Measurements from ENCODE around the gene ELOB. TPM values are rescaled to one million over a fixed set of nuclear protein-coding genes. Genes with fewer than 3 reads are reported as not detected.

The ELOB gene
- total RNA-seq, 1 donor from 2014 or later, result 192 TPM

- peak overlapping the region; percentile 80 for H3K4me3 Mint-ChIP-seq
Measured at GRCh38 chr16:2749936-2750335, 27.1 kb downstream of the ELOB start.

GRCh38 chr16:2749476-2749875 lies 27.6 kb downstream of the ELOB start:
- Mint-ChIP-seq H3K4me3 (no peak overlapping the region), H3K27ac (no peak overlapping the region), H3K27me3 (ENCODE audit: low read depth) (no peaks in the 10 kb centered on the region), H3K9me3 (no peaks in the 10 kb centered on the region), H3K4me1 (peaks cover 23% of the 10 kb centered on the region), H3K36me3 (no peaks in the 10 kb centered on the region)
- no peak for DNase-seq (ENCODE audit: low spot score in 2 of 2, unreplicated experiment in 2 of 2)
- TF ChIP-seq, protein P1, sequence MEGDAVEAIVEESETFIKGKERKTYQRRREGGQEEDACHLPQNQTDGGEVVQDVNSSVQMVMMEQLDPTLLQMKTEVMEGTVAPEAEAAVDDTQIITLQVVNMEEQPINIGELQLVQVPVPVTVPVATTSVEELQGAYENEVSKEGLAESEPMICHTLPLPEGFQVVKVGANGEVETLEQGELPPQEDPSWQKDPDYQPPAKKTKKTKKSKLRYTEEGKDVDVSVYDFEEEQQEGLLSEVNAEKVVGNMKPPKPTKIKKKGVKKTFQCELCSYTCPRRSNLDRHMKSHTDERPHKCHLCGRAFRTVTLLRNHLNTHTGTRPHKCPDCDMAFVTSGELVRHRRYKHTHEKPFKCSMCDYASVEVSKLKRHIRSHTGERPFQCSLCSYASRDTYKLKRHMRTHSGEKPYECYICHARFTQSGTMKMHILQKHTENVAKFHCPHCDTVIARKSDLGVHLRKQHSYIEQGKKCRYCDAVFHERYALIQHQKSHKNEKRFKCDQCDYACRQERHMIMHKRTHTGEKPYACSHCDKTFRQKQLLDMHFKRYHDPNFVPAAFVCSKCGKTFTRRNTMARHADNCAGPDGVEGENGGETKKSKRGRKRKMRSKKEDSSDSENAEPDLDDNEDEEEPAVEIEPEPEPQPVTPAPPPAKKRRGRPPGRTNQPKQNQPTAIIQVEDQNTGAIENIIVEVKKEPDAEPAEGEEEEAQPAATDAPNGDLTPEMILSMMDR (IDR thresholded peaks at IDR 0.05; ENCODE audit: unreplicated experiment), result no peak

More at GRCh38 chr16:2749936-2750335, 27.1 kb downstream of the ELOB start:
- peaks cover 28% of the 10 kb centered on the region for H3K4me1 Mint-ChIP-seq
- no peaks in the 10 kb centered on the region for H3K9me3 Mint-ChIP-seq
- DNase-seq (ENCODE audit: low spot score in 2 of 2, unreplicated experiment in 2 of 2), result no peak
- H3K36me3 Mint-ChIP-seq, result no peaks in the 10 kb centered on the region
- no peaks in the 10 kb centered on the region for H3K27me3 Mint-ChIP-seq (ENCODE audit: low read depth)
- peak overlapping the region; percentile 100 for H3K27ac Mint-ChIP-seq
- TF ChIP-seq, protein P1 (IDR thresholded peaks at IDR 0.05; ENCODE audit: unreplicated experiment), result no peak

- no peaks in the 10 kb centered on the region for H3K36me3 Mint-ChIP-seq
- DNase-seq (ENCODE audit: low spot score in 2 of 2, unreplicated experiment in 2 of 2), result no peak
- H3K4me3 Mint-ChIP-seq, result no peak overlapping the region
- TF ChIP-seq, protein P1 (IDR thresholded peaks at IDR 0.05; ENCODE audit: unreplicated experiment), result no peak
- peaks cover 18% of the 10 kb centered on the region for H3K4me1 Mint-ChIP-seq
- H3K27me3 Mint-ChIP-seq (ENCODE audit: low read depth), result no peaks in the 10 kb centered on the region
- no peak overlapping the region for H3K27ac Mint-ChIP-seq
- H3K9me3 Mint-ChIP-seq, result no peaks in the 10 kb centered on the region
Measured at GRCh38 chr16:2748757-2749455, 28.2 kb downstream of the ELOB start.

GRCh38 chr16:2745961-2746360 lies 31.1 kb downstream of the ELOB start:
- TF ChIP-seq, protein P1 (IDR thresholded peaks at IDR 0.05; ENCODE audit: unreplicated experiment), result no peak
- DNase-seq (ENCODE audit: low spot score in 2 of 2, unreplicated experiment in 2 of 2), result no peak
- Mint-ChIP-seq H3K9me3 (no peaks in the 10 kb centered on the region), H3K36me3 (no peaks in the 10 kb centered on the region), H3K27ac (no peak overlapping the region), H3K27me3 (ENCODE audit: low read depth) (no peaks in the 10 kb centered on the region), H3K4me3 (no peak overlapping the region), H3K4me1 (peaks cover 6% of the 10 kb centered on the region)

GRCh38 chr16:2745116-2745890 lies 31.8 kb downstream of the ELOB start:
- no peaks in the 10 kb centered on the region for H3K9me3 Mint-ChIP-seq
- peaks cover 3% of the 10 kb centered on the region for H3K4me1 Mint-ChIP-seq
- H3K27me3 Mint-ChIP-seq (ENCODE audit: low read depth), result no peaks in the 10 kb centered on the region
- no peaks in the 10 kb centered on the region for H3K36me3 Mint-ChIP-seq
- DNase-seq (ENCODE audit: low spot score in 2 of 2, unreplicated experiment in 2 of 2), result no peak
- H3K4me3 Mint-ChIP-seq, result no peak overlapping the region
- TF ChIP-seq, protein P1 (IDR thresholded peaks at IDR 0.05; ENCODE audit: unreplicated experiment), result no peak
- H3K27ac Mint-ChIP-seq, result no peak overlapping the region

Data from mesothelial cell of epicardium (in vitro differentiated cells).